22Rv1 (cell line): ENCODE results near the gene TESMIN.
A peak's percentile ranks its signal among the peaks of the same experiment; 100 is the strongest.

Source experiments
- H3K27ac ChIP-seq: fragments of 450-650 bp; 2 replicates; pipeline ENCODE4 v1.5.1; 2017
- CTCF ChIP-seq: fragments of 450-650 bp; IDR thresholded peaks from 2 replicates; pipeline ENCODE4 v1.5.1; 2017; ENCODE audit warnings: mild to moderate bottlenecking
- ZFX ChIP-seq: fragments of 450-650 bp; IDR thresholded peaks from 2 replicates; pipeline ENCODE4 v1.6.1; 2017; ENCODE audit warnings: antibody characterized with exemption, borderline replicate concordance

TESMIN gene

GRCh38 chr11:68693484-68693882 is 57.8 kb downstream of the TESMIN start:
- TF ChIP-seq ZFX (no peak), CTCF (no peak)
- no peak overlapping the region for H3K27ac ChIP-seq

DNA sequence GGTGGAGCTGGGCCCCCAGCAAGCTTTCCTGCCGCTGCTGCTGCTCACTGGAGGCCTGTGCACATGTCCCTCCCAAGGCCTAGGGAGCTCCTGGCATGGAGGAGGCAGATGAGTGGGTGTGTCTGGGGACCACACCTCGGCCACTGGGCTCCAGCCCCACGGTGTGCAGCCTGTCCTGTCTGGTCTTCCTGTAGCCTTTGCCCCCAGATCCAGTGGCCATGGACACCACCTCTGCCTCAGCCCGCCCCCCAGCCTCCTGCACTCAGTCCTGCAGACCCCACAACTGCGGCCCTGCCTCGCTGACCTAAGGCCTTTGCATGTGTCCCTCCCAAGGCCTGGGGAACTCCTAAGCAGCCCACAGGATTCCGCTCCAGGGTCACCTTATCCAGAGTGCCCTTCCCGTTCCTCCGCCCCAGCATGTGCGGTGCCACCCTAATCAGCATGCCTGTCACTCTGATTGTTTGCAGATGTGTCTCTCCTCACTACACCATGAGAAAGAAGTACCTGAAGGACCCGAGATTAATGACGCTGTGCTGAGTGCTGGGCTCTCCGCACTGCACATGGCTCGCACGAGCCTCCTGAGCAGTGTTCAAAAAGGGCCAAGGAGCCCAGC is 58.3 kb downstream of the TESMIN start:
- TF ChIP-seq CTCF (no peak), ZFX (no peak)
- H3K27ac ChIP-seq = no peak overlapping the region

- TF ChIP-seq CTCF = no peak
- TF ChIP-seq ZFX = no peak
- no peak overlapping the region for H3K27ac ChIP-seq
Observed at GRCh38 chr11:68692115-68692514, 59.2 kb downstream of the TESMIN start.

DNA sequence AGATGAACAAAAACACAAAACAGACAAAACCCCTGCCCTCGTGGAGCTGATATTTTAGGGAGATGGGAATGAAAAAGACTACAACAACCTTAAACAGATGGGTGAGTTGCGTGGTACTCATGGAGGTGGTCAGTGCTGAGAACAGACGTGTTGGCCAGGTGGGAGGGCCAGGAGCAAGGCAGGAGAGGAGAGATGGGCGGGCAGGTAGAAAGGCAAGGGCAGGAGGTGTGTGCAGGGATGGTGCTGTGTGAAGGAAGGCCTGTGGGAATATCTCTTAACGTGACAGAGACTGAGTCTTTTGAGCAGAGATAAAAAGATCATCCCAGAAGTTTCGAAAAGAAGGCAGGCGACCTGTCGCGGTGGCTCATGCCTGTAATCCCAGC is 59.9 kb downstream of the TESMIN start:
- no peak for TF ChIP-seq CTCF
- no peak for TF ChIP-seq ZFX
- H3K27ac ChIP-seq = no peak overlapping the region

DNA sequence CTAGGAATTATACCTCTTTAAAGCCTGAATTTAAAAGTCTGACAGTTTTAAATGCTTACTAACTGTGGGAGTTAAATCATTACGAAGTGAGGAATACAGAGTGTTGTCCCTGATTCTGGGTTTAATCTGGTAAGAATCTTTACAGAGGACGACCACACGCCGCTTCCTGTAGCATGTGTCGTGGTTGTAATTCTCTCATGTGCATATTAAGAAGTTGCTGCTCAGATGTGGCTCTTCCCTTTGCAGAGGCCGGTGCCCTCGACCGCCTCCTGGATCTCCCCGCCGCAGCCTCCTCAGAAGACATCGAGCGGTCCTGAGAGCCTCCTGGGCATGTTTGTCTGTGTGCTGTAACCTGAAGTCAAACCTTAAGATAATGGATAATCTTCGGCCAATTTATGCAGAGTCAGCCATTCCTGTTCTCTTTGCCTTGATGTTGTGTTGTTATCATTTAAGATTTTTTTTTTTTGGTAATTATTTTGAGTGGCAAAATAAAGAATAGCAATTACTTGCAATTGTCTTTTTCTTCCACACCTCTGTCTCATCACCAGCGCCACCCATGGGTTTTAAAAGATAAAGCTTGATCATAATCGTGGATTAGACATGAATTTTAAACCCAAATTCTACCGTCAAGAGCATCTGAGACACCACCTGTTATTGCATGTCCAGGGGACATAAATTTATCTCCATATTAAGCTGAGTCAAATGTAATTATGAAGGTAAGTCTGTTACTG is 60.5 kb downstream of the TESMIN start:
- H3K27ac ChIP-seq = no peak overlapping the region
- TF ChIP-seq CTCF = 0 out of 2 replicates have a peak, but pooled peaks have one; percentile 4
- TF ChIP-seq ZFX = no peak

- TF ChIP-seq ZFX (no peak), CTCF (no peak)
- H3K27ac ChIP-seq = no peak overlapping the region
Observed at GRCh38 chr11:68689737-68690625, 61.3 kb downstream of the TESMIN start.

GRCh38 chr11:68688881-68689280 is 62.4 kb downstream of the TESMIN start:
- H3K27ac ChIP-seq = no peak overlapping the region
- TF ChIP-seq CTCF (no peak), ZFX (no peak)
